Lower leg skin (tissue), 3 donors: ENCODE measurements around the gene GRWD1.

ENCODE experiments used
- POLR2A ChIP-seq, 2 donors: fragments of 450-650 bp; IDR thresholded peaks; one replicate each; pipeline ENCODE4 v1.6.1; 2016 to 2017; ENCODE audit warnings: antibody characterized with exemption in 2 of 2, mild to moderate bottlenecking in 1 of 2, moderate library complexity in 1 of 2
- TF ChIP-seq, protein P1 (sequence below), 3 donors: fragments of 450-650 bp; IDR thresholded peaks; one replicate each; pipeline ENCODE4 v1.5.1; 2016; ENCODE audit warnings: antibody characterized with exemption in 3 of 3, mild to moderate bottlenecking in 3 of 3, moderate library complexity in 2 of 3

DNA sequence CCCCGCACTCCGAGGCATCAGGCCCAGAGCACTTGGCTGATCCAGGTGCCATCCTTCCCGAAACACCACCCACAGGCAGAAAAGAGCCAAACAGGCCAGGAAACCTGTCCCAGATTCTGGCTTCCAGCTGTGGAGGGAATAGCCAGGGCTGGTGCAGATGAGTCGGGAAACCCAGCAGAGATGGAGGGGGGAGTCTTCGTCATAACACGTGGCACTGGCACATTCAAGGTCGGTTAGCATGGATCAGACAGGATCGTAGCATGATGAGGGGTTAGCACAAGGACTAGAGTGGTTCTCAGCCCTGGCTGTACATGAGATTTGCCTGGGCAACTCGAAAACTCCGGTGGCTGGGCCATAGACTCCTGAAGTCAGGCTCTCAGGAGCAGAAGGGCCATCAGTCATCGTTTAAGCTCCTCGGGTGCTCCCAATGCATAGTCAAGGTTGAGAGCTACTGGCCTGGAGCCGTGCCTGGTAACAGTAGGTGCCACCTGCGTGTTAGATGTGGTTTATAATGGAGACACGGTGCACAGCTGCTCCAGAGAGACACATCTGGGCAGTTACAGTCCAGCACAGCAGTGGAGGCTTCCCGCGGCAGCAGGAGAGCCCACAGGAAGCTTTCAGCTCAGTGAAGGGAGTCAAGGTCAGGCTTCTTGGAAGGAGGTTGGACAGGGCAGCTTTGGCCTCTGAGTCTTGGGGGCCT is 29.7 kb downstream of the GRWD1 start:
- TF ChIP-seq, protein P1, sequence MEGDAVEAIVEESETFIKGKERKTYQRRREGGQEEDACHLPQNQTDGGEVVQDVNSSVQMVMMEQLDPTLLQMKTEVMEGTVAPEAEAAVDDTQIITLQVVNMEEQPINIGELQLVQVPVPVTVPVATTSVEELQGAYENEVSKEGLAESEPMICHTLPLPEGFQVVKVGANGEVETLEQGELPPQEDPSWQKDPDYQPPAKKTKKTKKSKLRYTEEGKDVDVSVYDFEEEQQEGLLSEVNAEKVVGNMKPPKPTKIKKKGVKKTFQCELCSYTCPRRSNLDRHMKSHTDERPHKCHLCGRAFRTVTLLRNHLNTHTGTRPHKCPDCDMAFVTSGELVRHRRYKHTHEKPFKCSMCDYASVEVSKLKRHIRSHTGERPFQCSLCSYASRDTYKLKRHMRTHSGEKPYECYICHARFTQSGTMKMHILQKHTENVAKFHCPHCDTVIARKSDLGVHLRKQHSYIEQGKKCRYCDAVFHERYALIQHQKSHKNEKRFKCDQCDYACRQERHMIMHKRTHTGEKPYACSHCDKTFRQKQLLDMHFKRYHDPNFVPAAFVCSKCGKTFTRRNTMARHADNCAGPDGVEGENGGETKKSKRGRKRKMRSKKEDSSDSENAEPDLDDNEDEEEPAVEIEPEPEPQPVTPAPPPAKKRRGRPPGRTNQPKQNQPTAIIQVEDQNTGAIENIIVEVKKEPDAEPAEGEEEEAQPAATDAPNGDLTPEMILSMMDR (IDR thresholded peaks at IDR 0.05), result no peak
- no peak for TF ChIP-seq POLR2A (IDR thresholded peaks at IDR 0.05)
